Myocyte (in vitro differentiated cells): ENCODE measurements around the gene APH1B. TPM values are rescaled to one million over a fixed set of nuclear protein-coding genes. Genes with fewer than 3 reads are reported as not detected.
"Not testable (repeated sequence)": the region's sequence is repeated elsewhere in the genome, so short reads cannot be mapped to it uniquely, and the experiment has no call there.

Experiments
- DNase-seq: peaks from one replicate; pipeline ENCODE4 v3.0.0-alpha.2; 2012; ENCODE audit warnings: low read depth
- total RNA-seq: library from RNA; depleted of rRNA; stranded (reverse); fragments of >200 nt; gene quantifications from 2 replicates; pipeline ENCODE4 v1.2.3, GENCODE V29; 2014

The APH1B gene
- total RNA-seq, 1 donor from 2014 or later = 19.7 TPM

DNA sequence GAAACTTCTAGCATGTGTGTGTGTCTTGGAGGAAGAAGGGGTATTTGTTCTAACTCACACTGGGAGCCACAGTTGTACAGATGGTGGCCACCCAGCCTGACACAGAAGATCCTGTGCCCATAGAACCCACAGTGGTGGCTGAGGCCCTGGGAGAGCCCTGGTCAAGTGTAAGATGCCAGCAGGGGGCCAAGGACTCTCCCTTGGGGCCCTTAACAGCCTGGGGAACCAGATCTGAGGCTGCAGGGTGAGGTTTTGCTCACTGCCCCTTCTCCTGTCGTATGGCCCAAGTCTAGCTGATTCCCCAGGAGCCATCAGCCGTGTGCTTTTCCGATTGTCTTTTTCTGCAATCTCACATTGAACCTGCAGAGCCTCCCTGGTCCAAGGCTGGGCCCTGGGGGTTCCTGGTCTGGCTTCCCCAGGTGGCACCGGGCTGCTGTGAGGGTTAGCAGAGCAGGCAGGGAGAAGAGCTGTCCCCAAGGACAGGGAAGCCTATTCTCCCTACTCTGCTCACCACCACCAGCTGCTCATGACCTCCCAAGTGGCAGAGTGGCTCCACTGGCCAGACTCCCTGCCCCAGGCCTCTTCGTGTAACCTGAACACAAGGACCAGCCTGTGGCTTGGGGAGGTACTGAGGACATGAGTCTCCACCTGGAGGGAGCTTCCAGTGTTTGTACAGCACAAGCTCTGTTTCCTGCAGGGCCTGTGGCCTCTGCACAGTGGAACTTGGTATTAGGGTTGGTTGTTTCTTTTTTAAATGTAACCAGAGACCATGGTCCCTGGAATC is 52.4 kb downstream of the APH1B start:
- peak; percentile 46 for DNase-seq

DNA sequence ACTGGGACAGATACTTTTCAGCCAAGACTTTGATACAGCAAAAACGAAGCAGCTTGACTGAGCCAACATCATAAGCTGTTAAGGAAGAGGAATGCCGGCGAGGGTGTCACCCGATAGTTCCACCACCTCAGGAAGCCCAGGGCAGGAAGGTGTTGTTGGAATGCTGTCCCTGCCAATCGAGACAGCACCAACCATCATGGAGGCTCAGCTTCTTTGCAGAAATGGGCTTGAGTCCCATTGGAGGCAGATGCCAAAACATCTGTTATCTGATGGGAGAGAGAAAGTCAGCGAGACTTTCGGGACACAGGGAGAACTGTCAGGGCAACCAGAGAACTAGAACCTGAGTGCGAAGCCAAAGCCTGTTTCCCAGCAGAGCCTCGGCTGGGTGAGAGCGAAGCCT is 53.5 kb downstream of the APH1B start:
- DNase-seq = no peak

DNA sequence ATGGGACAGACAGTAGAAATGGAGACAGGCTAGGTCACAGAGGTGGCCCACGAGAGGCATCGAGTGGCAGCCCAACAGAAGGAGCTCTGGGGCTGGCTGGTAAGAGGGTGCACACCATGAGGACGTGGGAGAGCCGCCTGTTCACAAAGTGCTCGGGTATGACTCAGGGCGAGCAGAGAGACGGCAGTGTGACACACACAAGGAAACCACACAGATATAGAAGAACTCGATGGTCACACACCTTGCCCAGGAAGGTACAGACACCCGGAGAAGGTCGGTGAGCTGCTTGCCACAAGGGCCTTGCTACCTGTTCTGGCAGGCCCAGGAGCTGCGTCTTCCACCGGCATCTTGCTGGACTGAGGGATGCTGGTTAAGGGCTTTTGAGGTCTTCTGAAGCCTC is 54.1 kb downstream of the APH1B start:
- no peak for DNase-seq

DNA sequence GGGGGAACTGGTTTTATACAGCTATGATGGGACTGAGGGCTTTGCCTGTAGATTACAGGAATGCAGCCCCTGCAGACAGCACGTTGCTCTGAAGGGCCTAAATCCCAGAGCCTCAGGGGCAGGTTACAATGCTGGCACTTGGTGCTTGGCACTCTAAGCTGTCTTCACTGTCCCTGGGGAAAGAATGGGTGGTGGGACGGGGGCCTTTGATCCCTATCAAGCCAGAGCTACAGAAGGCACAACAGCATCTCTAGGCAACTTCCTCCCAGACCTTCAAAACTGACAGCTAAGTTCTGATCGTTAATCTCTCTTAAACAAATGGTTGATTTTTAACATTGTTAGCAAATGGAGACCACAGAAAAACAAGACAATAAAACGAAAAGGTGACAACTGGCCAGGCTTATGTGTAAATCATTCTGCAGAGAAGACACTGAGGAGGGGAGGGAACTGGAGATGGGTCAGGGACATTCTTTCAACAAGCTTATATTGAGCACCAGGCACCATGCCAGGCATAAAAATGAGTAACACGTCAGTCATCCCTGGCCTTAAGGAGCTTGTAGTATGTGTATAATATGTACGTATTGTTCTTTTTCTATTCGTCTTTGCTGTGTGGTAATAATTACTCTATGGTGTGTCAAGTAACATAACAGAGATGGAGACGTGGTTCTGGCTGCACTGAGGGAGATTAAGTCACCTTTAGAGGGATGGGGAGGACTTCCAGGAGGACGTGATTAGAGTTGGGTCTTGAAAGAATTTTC is 55.1 kb downstream of the APH1B start:
- DNase-seq = peak; percentile 69

DNA sequence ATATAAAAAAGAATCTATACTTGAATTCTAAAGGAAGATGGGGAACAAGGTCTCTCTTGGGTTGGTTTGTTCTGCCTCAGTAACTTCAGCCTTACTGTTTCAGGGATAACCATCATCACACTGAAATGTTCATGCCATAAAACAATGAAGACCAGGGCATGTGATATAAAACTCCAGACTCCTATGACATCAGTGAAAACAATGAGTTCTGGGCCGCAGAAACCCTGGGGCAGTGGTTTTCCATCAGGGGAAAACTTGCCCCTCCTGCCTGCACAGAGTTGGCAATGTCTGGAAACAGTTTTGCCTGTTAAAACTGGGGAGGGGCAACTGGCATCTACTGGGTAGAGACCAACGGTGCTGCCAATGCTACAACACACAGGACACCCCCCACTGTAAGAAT is 57.4 kb downstream of the APH1B start:
- DNase-seq = no peak

DNA sequence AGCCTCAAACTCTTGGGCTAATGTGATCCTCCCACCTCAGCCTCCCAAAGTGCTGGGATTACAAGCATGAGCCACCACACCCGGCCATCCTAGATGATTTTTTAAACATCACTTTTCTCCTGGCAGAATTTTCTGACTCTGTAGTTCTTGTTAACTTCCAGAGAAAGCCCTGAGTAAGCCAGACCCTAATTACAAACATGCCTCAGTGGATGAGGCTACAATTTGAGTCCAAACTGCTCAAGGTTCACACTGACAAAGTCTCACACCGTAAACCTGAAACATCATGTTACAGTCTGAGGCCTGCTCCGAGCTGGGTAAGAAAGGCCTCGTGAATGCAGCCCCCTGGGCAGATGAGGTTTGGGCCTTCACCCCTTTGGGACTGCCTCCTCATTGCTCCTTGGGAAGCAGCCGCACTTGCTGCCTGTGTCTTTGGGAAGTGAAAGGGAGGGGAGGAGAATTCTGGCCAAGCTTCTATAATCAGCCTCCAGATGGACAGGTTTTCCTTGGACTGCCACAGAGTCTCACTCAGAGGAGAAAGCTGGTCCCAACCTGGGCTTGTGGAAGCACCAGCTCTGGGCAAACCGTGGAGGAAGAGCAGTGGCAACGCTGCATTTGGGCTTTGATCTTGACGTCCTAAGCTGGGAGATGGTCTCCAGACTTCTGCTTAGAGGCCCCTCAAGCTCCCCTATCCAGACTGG is 58.3 kb downstream of the APH1B start:
- no peak for DNase-seq

DNA sequence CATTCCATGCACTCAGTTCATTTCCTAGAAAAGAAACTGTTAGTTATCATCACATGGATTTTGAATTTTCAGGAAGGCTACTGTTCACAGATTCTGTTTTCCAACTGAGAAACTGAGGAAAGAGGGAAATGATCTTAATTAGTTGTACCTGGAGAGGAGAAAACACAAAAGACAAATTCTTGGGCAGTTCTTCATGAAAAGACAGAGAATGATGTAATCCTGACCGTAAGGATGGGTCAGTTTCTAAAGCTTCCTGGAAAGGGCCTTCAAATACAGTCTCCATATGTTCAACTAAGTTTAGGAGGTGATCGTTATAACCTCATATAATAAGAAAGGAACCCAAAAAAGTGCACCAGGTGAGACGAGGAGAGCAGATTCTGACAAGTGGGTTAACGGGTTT is 59.6 kb downstream of the APH1B start:
- DNase-seq = no peak

DNA sequence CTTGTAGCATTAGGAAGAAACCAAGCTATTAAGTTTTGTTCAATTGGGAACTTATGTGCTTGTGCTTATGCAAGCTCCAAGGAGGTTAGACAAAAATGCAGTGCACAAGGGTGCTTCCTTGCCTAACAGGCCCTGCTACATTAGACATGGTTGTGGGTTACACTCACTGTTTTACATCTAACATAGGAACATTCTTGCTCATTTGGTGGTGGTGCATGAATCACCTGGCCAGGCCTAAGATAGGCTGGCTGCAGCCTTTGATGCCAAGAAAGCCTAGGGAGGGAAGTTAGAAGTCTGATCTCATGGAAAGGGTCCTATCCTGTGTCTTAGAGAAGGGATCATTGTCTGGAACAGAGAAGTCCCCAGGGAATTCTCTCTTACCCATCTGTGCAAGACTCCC is 60.8 kb downstream of the APH1B start:
- DNase-seq = no peak

DNA sequence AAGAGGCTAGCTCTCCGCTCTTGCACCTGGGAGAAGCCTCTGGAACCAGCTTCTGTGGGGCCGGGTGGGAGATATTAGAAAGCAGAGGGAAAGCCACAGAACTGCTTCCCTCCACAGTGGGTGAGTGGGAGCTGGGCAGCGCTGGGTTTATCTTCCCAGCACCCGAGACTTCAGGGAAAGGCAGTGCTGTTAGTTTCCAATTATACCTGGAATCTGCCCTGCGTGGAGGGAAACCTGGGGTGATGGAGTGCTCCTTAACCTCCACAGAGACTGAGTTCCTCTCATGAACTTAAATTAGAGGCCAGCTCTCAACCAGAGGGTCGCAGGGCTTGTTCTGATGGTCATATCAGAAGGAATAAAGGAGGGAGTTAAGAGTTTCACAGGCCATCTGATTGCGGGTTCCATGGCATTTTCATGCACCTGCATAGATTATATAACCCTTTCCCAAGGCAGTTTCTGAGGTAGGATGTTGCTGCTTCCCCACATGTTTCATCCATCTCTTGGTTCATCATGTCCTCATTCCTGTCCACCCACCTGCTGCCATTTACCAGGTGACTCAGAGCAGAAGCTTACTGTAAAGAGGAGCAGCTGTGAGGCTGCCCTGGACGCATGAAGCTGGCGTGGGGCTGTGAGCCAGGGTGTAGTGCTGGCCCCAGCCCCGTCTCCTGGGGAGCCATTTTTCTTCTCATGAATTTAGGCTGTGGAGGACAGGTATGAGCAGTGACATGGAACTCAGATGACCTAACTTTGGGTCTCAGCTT is 61.8 kb downstream of the APH1B start:
- no peak for DNase-seq

DNA sequence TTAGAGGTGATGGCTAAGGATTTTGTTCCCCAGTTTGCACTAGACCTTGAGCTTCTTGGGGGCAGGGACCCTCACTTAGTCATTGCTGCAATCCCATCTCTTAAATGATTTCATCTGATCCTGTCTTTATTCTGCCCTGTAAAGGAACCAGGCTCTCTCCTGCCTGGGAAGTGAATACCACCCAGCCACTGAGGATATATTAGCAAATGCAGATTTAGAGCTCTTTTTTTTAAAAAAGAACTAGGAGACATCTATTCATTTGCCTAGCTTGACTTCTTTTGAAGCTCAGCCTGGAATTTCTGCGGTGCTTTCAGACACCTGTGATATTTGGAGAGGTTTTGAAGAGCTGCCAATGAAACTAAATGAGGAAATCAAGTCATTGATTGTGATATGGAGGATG is 62.4 kb downstream of the APH1B start:
- DNase-seq = no peak

DNA sequence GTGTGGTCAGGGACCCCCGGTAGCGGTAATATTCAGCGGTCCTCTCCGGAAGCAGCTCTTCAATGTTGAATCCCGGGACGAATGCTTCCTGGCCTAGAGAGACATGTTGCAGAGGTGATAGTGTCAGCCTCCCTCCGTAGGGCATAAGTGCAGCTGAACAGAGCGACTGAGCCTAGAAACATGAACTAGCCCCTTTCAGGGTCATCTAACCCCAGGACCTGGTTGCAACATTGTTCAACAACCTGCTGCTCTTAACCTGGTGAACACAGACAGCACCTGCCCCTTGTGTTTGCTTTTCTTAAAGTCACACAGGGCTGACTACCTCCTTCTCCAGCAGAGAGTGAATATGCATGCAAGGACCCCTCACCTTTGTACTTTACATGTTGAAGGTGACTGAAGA is 62.9 kb downstream of the APH1B start:
- DNase-seq = no peak

DNA sequence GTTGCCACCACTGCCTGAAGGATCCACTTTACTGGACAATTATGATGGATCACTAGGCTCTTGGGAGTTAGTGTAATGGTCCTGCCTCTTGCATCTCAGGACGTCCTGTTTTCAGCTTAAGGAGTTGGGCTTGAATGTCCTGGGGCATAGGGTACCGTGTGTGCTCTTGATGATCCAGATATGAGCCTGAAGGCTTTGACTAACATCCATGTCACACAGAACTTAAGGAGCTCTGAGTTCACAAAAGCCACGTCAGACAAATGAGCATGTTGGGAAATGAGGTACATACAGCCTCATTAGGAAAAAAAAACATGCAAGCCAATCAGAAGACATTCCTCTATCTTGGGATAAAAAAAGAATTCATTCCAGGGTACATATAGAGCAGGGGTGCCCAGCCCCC is 63.5 kb downstream of the APH1B start:
- no peak for DNase-seq

DNA sequence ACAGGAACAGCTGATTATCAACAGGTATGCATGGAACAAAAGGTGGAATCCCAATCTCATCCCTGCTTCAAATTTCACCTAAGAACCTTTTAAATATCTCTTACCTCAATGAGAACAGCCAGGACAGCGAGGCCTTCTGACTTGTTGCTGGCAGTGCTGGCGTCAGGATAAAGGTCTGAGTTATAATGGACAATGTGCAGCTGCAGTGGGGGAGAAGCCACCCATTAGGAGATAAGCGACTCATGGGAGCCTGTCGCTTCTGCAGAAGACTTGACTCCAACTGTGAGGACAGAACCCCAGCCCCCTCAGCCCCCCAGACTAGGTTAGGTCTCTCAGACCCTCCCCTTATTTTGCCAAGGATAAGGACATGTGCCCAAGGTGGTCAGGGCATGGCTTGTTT is 64.5 kb downstream of the APH1B start:
- DNase-seq = no peak

DNA sequence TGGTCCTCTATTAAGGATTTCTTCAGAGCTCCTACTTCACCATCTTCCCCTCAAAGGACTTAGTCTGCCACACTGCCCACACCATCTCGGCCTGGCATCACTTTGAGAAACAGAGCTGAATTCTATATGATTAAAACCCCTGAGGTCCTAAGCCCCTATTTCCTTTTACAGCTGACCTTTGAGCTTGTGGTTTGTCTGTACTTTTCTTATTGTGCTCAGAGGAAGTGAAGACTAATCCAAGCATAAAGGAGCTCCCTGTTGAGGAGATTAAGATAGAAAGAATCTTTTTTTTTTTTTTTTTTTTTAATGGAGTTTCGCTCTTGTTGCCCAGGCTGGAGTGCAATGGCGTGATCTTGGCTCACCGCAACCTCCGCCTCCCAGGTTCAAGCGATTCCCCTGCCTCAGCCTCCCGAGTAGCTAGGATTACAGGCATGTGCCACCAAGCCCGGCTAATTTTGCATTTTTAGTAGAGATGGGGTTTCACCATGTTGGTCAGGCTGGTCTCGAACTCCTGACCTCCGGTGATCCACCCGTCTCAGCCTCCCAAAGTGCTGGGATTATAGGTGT is 65.7 kb downstream of the APH1B start:
- not testable (repeated sequence) for DNase-seq

DNA sequence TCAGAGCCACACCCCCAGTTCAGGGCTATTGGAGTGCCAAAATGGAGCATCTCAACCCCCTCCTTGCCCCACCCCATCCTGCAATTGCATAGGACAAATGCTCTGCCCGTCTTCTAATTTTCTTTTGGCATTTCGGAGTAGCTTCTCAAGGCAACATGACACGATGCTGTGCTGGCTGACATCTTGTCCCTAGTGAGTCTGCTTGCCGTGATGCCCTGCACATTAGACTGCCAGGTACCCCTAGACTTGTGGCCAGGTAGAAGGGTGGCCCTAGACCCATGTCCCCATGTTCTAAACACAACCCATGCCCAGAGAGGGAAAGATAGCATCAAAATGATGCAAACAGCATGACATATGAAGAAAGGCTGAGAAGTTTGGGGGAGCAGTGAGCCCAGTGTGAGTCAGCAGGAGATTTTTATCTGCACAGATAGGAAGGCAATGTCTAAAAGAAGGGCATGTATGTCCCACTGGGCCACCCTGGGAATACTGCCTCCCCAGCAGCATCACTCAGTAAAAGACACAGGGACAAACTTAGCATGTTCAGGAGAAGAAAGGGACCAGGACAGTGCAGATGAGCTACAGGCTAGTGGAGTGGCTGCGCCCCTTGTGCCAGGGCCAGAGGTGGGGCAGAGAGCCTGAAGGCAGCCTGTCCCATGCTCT is 67.5 kb downstream of the APH1B start:
- DNase-seq = no peak

DNA sequence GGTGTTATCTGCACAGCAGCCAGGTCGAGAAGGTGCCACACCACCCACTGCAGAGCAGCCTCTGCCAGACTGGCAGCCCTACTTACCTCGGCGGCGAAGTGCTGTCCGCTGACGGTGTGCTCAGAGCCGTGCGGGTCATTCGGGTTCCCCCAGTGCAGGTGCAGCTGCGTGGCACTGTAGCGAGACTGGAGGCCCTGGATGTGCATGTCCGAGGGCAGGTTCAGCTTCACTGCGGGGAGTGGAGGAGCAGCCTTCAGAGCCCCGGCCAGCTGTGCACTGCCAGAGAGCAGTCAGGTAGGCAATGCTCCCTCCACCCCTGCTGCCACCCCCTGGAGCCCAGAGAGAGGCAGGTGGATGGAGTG is 68.0 kb downstream of the APH1B start:
- DNase-seq = no peak

DNA sequence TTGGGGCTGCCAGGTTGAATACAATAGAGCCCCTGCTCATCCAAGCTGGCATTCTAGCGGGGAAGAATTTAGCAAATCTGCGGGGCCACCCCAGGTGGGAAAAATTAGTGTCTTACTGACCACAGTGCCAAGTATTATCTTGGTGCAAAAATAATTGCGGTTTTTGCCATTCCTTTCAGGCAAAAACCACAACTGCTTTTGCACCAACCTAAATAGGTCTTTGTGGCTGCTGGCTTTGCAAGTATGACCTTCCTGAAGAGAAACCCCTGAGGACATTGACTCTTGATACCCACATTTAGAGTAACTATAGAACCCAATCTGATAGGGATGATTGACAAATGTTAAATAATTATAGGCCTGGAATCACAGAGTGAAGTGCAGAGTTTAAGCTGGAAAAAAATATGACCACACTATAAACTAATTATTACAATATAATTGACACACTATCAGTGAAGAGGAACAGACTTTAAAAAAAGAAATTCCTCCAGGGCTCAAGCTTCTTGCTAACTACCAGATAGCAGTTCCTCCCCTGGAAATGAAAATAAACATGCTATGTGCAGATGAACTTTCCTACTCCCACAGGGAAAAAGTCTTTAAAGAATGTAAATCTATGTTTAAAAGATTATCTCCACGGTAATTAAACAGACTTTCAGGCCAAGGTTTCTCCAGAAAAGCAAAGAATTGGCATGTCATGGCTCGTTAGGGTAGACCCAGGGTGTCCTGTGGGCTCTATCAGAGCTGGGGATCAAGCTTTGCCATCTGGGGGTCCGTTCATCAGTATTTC is 69.9 kb downstream of the APH1B start:
- no peak for DNase-seq

DNA sequence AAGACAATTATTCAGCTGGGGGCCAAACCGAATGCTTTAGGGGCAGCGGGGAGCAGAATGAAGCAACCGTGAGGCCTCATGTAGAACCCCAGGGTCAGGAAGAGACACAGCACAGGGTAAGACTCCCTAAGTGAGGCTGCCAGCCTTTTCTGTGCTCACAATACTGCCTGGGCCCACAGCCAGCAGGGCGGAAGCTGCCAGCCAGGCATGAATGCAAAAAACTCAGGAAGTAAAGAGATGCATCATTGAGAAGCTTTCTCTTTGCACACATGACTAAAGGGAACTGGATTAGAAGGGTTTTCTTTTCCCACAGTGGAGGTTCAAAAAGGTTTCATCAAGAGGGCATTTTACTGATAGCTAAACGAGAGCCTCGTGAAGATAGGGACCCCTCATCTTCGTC is 71.0 kb downstream of the APH1B start:
- peak; percentile 65 for DNase-seq

DNA sequence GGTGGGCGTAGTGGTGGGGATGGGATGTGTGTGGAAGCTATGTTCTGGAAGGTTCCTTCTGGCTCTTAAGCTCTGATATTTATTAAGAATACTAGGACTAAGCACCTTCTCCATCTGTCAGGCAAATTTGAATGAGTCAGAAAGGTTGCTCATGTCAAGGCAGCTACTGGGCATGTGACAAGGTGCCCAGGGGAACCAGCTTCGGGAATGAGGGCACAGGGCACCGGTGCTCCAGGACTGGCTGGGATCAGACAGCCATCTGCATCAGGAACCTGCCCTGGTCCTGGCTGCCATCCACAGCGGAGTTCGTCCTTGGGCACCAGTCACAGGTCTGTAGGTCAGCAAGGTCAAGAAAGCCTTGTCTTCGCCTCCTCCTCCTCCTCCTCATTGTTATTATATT is 71.8 kb downstream of the APH1B start:
- DNase-seq = no peak

DNA sequence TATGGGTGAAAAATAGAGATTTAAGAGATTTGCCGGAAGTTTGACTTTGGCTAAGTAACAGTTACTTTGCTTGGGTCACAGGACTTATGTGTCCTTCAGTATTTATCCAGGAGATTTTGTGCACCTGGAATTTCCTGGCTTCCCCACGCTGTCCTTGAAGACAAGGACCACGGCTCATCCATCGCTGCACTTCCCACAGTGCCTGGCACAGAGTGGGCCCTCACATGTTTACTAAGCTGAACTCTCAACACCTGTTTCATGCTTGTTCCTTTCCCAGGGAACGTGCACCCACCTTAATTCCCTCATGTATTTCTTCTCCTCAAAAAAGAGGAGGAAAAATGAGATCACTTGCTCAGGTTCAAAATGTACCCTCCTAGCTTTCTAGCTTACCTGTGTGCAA is 72.2 kb downstream of the APH1B start:
- DNase-seq = no peak
